ENCODE measurements around the gene LSMEM2.
"Not testable (repeated sequence)": the region's sequence is repeated elsewhere in the genome, so short reads cannot be mapped to it uniquely, and the experiment has no call there.

The LSMEM2 gene

DNA sequence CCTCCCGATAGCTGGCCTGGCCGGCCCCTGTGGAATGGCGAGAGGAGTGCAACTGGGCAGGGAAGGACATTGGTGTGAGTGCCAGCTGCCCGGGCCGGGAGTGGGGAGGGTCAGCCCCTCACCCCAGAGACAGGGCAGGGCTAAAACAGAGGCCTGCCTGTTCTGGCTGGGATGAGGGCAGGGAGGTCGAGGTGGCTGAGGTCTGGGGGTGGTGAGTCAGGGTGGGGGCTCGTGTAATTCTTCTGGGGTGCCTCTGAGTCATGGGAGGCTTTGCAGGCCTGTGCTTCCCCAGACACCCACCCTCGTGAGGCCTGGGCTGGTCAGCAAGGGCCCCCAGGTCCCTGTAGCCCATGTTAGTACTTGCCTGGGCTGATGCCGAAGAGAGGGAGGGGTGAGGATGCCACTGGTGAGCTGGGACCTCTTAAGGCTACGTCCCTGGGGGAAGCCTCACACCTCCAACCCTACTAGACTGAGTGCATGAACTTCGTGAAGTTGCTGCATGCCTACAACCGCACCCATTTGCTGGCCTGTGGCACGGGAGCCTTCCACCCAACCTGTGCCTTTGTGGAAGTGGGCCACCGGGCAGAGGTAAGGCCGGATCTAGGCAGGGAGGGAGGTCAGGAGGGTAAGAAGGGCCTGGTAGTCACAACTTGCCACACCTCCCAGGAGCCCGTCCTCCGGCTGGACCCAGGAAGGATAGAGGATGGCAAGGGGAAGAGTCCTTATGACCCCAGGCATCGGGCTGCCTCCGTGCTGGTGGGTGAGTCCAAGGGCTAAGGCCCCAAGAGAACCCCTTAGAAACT is 8.3 kb upstream of the LSMEM2 start:
- peak overlapping the region; percentile 29 for H4K91ac ChIP-seq (ENCODE audit: low read depth, low read length)
- H3K4me3 ChIP-seq (ENCODE audit: low read depth, low read length), result no peak overlapping the region
- no peak overlapping the region for H3K9ac ChIP-seq (ENCODE audit: low read length)
- no peak overlapping the region for H2AFZ ChIP-seq (ENCODE audit: insufficient read depth, low read length, poor library complexity)
- H3K14ac ChIP-seq (ENCODE audit: low read length), result peak overlapping the region; percentile 3
- H4K12ac ChIP-seq (ENCODE audit: low read depth, low read length), result no peak overlapping the region
- H2BK5ac ChIP-seq (ENCODE audit: low read depth, low read length, poor library complexity), result no peak overlapping the region
- WGBS (ENCODE audit: extremely low coverage, insufficient coverage, insufficient read length), result no CpG with 5 or more reads among the region's 19 CpGs
- H3K18ac ChIP-seq (ENCODE audit: low read length), result peak overlapping the region; percentile 1
- H3K4me1 ChIP-seq (ENCODE audit: control insufficient read depth in 1 of 2, insufficient read depth in 2 of 2, low read length in 2 of 2), result peaks cover 35 to 38% of the 10 kb centered on the region in 2 experiments
- DNase-seq, result no peak
- no peak overlapping the region for H3K23ac ChIP-seq (ENCODE audit: low read length)
- H3K4ac ChIP-seq (ENCODE audit: low read depth, low read length), result no peak overlapping the region
- H3K79me2 ChIP-seq (ENCODE audit: control insufficient read depth, insufficient read depth, low read length, poor library complexity), result peaks cover 2% of the 10 kb centered on the region
- no peak overlapping the region for H2BK120ac ChIP-seq (ENCODE audit: insufficient read depth, low read length, poor library complexity)
- H4K8ac ChIP-seq (ENCODE audit: low read depth, low read length), result no peak overlapping the region
- H3K79me1 ChIP-seq (ENCODE audit: low read length), result peaks cover 14% of the 10 kb centered on the region
- H3K27ac ChIP-seq (ENCODE audit: low read depth, low read length), result no peak overlapping the region
- peaks cover 2% of the 10 kb centered on the region for H3K9me3 ChIP-seq (ENCODE audit: insufficient read depth, low read depth, low read length)
- H2AK5ac ChIP-seq (ENCODE audit: low read length), result peak overlapping the region; percentile 46
- H3K27me3 ChIP-seq (ENCODE audit: insufficient read depth, low read length), result peaks cover 9% of the 10 kb centered on the region
- H2BK12ac ChIP-seq (ENCODE audit: low read length), result peak overlapping the region; percentile 0
- no peaks in the 10 kb centered on the region for H3K36me3 ChIP-seq (ENCODE audit: control insufficient read depth in 1 of 2, insufficient read depth in 2 of 2, low read length in 2 of 2)
- no peak overlapping the region for H3K4me2 ChIP-seq (ENCODE audit: low read length)

DNA sequence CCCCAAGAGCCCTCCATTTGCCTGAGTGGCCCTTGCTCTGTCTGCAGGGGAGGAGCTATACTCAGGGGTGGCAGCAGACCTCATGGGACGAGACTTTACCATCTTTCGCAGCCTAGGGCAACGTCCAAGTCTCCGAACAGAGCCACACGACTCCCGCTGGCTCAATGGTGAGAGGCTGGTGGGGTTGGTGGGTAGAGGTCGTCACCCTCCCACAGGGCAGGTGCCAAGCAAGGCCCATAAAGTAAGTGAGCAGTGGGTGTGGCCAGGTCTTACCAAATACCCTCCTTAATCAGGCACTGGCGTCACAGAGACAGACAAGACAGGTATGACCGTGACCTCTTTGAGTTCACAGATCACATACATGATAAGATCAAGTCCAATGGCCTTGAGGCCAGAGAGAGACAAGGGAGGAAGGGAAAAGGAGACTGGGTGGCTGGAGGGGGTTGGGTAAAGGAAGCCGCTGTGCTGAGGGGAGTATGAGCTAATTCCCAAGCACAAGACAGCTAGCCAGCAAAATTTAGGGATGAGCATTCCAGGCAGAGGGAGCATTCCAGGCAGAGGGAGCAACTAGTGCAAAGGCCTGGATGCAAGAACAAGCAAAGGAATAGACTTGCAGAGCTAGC is 7.5 kb upstream of the LSMEM2 start:
- H2AFZ ChIP-seq (ENCODE audit: insufficient read depth, low read length, poor library complexity), result no peak overlapping the region
- no CpG with 5 or more reads among the region's 10 CpGs for WGBS (ENCODE audit: extremely low coverage, insufficient coverage, insufficient read length)
- no peaks in the 10 kb centered on the region for H3K36me3 ChIP-seq (ENCODE audit: control insufficient read depth in 1 of 2, insufficient read depth in 2 of 2, low read length in 2 of 2)
- peak overlapping the region; percentile 5 for H4K91ac ChIP-seq (ENCODE audit: low read depth, low read length)
- H3K27ac ChIP-seq (ENCODE audit: low read depth, low read length), result no peak overlapping the region
- H3K23ac ChIP-seq (ENCODE audit: low read length), result no peak overlapping the region
- H2BK5ac ChIP-seq (ENCODE audit: low read depth, low read length, poor library complexity), result no peak overlapping the region
- H3K4ac ChIP-seq (ENCODE audit: low read depth, low read length), result no peak overlapping the region
- no peak overlapping the region for H4K8ac ChIP-seq (ENCODE audit: low read depth, low read length)
- H2AK5ac ChIP-seq (ENCODE audit: low read length), result peak overlapping the region; percentile 6
- no peak overlapping the region for H4K12ac ChIP-seq (ENCODE audit: low read depth, low read length)
- H2BK120ac ChIP-seq (ENCODE audit: insufficient read depth, low read length, poor library complexity), result no peak overlapping the region
- peak; percentile 55 to 71 for DNase-seq
- H3K27me3 ChIP-seq (ENCODE audit: insufficient read depth, low read length), result peaks cover 11% of the 10 kb centered on the region
- peaks cover 27 to 32% of the 10 kb centered on the region in 2 experiments for H3K4me1 ChIP-seq (ENCODE audit: control insufficient read depth in 1 of 2, insufficient read depth in 2 of 2, low read length in 2 of 2)
- peaks cover 8% of the 10 kb centered on the region for H3K79me1 ChIP-seq (ENCODE audit: low read length)
- H3K79me2 ChIP-seq (ENCODE audit: control insufficient read depth, insufficient read depth, low read length, poor library complexity), result no peaks in the 10 kb centered on the region
- peaks cover 6% of the 10 kb centered on the region for H3K9me3 ChIP-seq (ENCODE audit: insufficient read depth, low read depth, low read length)
- H3K4me3 ChIP-seq (ENCODE audit: low read depth, low read length), result no peak overlapping the region
- no peak overlapping the region for H3K9ac ChIP-seq (ENCODE audit: low read length)
- H2BK12ac ChIP-seq (ENCODE audit: low read length), result peak overlapping the region; percentile 11
- no peak overlapping the region for H3K14ac ChIP-seq (ENCODE audit: low read length)
- no peak overlapping the region for H3K18ac ChIP-seq (ENCODE audit: low read length)
- no peak overlapping the region for H3K4me2 ChIP-seq (ENCODE audit: low read length)

DNA sequence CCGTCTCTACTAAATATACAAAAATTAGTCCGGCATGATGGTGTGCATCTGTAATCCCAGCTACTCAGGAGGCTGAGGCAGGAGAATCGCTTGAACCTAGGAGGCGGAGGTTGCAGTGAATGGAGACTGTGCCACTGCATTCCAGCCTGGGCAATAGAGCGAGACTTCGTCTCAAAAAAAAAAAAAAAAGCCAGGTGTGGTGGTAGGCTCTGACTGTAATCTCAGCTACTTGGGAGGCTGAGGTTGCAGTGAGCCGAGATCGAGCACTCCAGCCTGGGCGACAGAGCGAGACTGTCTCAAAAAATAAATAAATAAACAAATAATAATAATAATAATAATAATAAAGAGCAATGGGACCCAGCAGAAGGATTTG is 6.4 kb upstream of the LSMEM2 start:
- not testable (repeated sequence) for H3K27ac ChIP-seq (ENCODE audit: low read depth, low read length); H3K79me2 ChIP-seq (ENCODE audit: control insufficient read depth, insufficient read depth, low read length, poor library complexity); H3K4me2 ChIP-seq (ENCODE audit: low read length); H2AFZ ChIP-seq (ENCODE audit: insufficient read depth, low read length, poor library complexity); H3K23ac ChIP-seq (ENCODE audit: low read length); H3K14ac ChIP-seq (ENCODE audit: low read length); H4K8ac ChIP-seq (ENCODE audit: low read depth, low read length); H3K4ac ChIP-seq (ENCODE audit: low read depth, low read length); H4K12ac ChIP-seq (ENCODE audit: low read depth, low read length); H4K91ac ChIP-seq (ENCODE audit: low read depth, low read length); H2BK12ac ChIP-seq (ENCODE audit: low read length); H3K4me3 ChIP-seq (ENCODE audit: low read depth, low read length); H2BK120ac ChIP-seq (ENCODE audit: insufficient read depth, low read length, poor library complexity); H2AK5ac ChIP-seq (ENCODE audit: low read length); H2BK5ac ChIP-seq (ENCODE audit: low read depth, low read length, poor library complexity); H3K79me1 ChIP-seq (ENCODE audit: low read length); H3K18ac ChIP-seq (ENCODE audit: low read length); H3K36me3 ChIP-seq (ENCODE audit: control insufficient read depth in 1 of 2, insufficient read depth in 2 of 2, low read length in 2 of 2); H3K9me3 ChIP-seq (ENCODE audit: insufficient read depth, low read depth, low read length); DNase-seq; H3K9ac ChIP-seq (ENCODE audit: low read length)
- Histone ChIP-seq H3K4me1 (ENCODE audit: control insufficient read depth in 1 of 2, insufficient read depth in 2 of 2, low read length in 2 of 2) (peaks cover 25 to 32% of the 10 kb centered on the region in 2 experiments), H3K27me3 (ENCODE audit: insufficient read depth, low read length) (peaks cover 11% of the 10 kb centered on the region)
- no CpG with 5 or more reads among the region's 10 CpGs for WGBS (ENCODE audit: extremely low coverage, insufficient coverage, insufficient read length)

DNA sequence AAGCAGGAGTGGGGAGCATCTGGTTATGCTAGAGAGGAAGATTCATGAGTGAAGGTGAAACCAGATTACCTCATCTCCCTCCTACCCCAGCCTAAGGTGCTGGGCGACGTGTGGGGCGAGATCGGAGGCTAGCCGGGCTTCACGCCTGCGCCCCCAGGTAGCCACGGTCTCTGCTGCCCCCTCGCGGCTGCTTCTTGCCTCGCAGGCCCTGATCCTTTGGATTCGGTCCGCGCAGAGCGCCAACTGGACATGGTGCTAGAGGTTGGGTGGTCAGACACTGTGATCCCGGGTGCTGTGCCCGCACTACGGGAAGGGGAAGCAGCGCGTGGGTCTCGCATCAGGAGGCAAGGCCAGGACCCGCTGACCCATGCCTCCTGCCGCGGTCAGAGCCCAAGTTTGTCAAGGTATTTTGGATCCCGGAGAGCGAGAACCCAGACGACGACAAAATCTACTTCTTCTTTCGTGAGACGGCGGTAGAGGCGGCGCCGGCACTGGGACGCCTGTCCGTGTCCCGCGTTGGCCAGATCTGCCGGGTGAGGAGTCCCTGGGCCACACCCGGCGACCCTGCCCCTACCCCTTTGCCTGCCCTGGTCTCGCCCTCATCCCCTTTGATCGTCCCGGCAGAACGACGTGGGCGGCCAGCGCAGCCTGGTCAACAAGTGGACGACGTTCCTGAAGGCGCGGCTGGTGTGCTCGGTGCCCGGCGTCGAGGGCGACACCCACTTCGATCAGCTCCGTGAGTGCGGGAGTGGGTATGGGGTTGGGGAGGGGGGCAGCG is 5.8 kb upstream of the LSMEM2 start:
- peak overlapping the region; percentile 21 for H3K9ac ChIP-seq (ENCODE audit: low read length)
- H3K9me3 ChIP-seq (ENCODE audit: insufficient read depth, low read depth, low read length), result peaks cover 10% of the 10 kb centered on the region
- H2AFZ ChIP-seq (ENCODE audit: insufficient read depth, low read length, poor library complexity), result peak overlapping the region; percentile 9
- H3K4me2 ChIP-seq (ENCODE audit: low read length), result peak overlapping the region; percentile 47
- peak overlapping the region; percentile 6 for H3K18ac ChIP-seq (ENCODE audit: low read length)
- H3K27me3 ChIP-seq (ENCODE audit: insufficient read depth, low read length), result peaks cover 11% of the 10 kb centered on the region
- WGBS (ENCODE audit: extremely low coverage, insufficient coverage, insufficient read length), result no CpG with 5 or more reads among the region's 61 CpGs
- H3K4me3 ChIP-seq (ENCODE audit: low read depth, low read length), result no peak overlapping the region
- H4K8ac ChIP-seq (ENCODE audit: low read depth, low read length), result peak overlapping the region; percentile 23
- peaks cover 4% of the 10 kb centered on the region for H3K79me1 ChIP-seq (ENCODE audit: low read length)
- peak overlapping the region; percentile 34 for H4K91ac ChIP-seq (ENCODE audit: low read depth, low read length)
- H3K4me1 ChIP-seq (ENCODE audit: control insufficient read depth in 1 of 2, insufficient read depth in 2 of 2, low read length in 2 of 2), result peaks cover 25 to 32% of the 10 kb centered on the region in 2 experiments
- no peak overlapping the region for H2BK5ac ChIP-seq (ENCODE audit: low read depth, low read length, poor library complexity)
- H3K36me3 ChIP-seq (ENCODE audit: control insufficient read depth in 1 of 2, insufficient read depth in 2 of 2, low read length in 2 of 2), result no peaks in the 10 kb centered on the region
- peak overlapping the region; percentile 11 for H2AK5ac ChIP-seq (ENCODE audit: low read length)
- no peak overlapping the region for H2BK120ac ChIP-seq (ENCODE audit: insufficient read depth, low read length, poor library complexity)
- no peak overlapping the region for H3K4ac ChIP-seq (ENCODE audit: low read depth, low read length)
- peak; percentile 89 to 99 for DNase-seq
- H3K23ac ChIP-seq (ENCODE audit: low read length), result no peak overlapping the region
- H2BK12ac ChIP-seq (ENCODE audit: low read length), result peak overlapping the region; percentile 9
- no peaks in the 10 kb centered on the region for H3K79me2 ChIP-seq (ENCODE audit: control insufficient read depth, insufficient read depth, low read length, poor library complexity)
- no peak overlapping the region for H4K12ac ChIP-seq (ENCODE audit: low read depth, low read length)
- no peak overlapping the region for H3K27ac ChIP-seq (ENCODE audit: low read depth, low read length)
- peak overlapping the region; percentile 4 for H3K14ac ChIP-seq (ENCODE audit: low read length)

Measured in trophoblast cell (in vitro differentiated cells and primary cell).